PC-3 (cell line): Measurements from ENCODE around the gene LHX4. TPM values are rescaled to one million over a fixed set of nuclear protein-coding genes. Genes with fewer than 3 reads are reported as not detected.
A peak's percentile ranks its signal among the peaks of the same experiment; 100 is the strongest.

Experiments used
- ATAC-seq: fragments of 200-7000 bp; cut with Tn5 transposase; 2 replicates; pipeline ENCODE4 v1.9.1; 2020; ENCODE audit warnings: mild to moderate bottlenecking, moderate library complexity
- BruUV-seq: library from RNA; stranded (reverse); fragments of 400-500 nt; replicated peaks from 2 replicates; lab custom pipeline; 2021; lab: Mats Ljungman, UMichigan
- CTCF ChIA-PET: fragments of 300-600 bp; sonication (Branson Sonifier 250); formaldehyde crosslinking; loops from one replicate; lab custom pipeline; 2022; ENCODE audit warnings: antibody characterized with exemption; lab: Charles Lee
- POLR2A ChIA-PET: fragments of 300-600 bp; sonication (Branson Sonifier 250); formaldehyde crosslinking; loops from one replicate; lab custom pipeline; 2022; ENCODE audit warnings: antibody characterized with exemption; ENCODE audit not compliant: unreplicated experiment; lab: Charles Lee
- DNase-seq: peaks from one replicate; pipeline ENCODE4 v3.0.0-alpha.2; 2015
- H2AFZ ChIP-seq: fragments of 300-600 bp; sonication (generic); 2 replicates; pipeline ENCODE4 v1.6.0; 2016; ENCODE audit warnings: antibody characterized with exemption, low read length
- H3F3A ChIP-seq: fragments of 300-600 bp; sonication (generic); one replicate; pipeline ENCODE4 v1.6.0; 2017; ENCODE audit warnings: antibody characterized with exemption, low read length, control low read depth, mild to moderate bottlenecking; ENCODE audit not compliant: unreplicated experiment
- H3K27ac ChIP-seq: fragments of 300-600 bp; sonication (generic); 2 replicates; pipeline ENCODE4 v1.5.1; 2016; ENCODE audit warnings: mild to moderate bottlenecking, low read length
- H3K27me3 ChIP-seq: fragments of 300-600 bp; sonication (generic); 2 replicates; pipeline ENCODE4 v1.6.1; 2016; ENCODE audit warnings: low read length, mixed read lengths
- H3K36me3 ChIP-seq: fragments of 300-600 bp; sonication (generic); 2 replicates; pipeline ENCODE4 v1.6.1; 2016; ENCODE audit warnings: low read depth, mixed run types, low read length, mixed read lengths
- H3K4me1 ChIP-seq: fragments of 300-600 bp; sonication (generic); 2 replicates; pipeline ENCODE4 v1.5.1; 2016; ENCODE audit warnings: low read length; ENCODE audit not compliant: insufficient read depth
- H3K4me2 ChIP-seq: fragments of 300-600 bp; sonication (generic); 2 replicates; pipeline ENCODE4 v1.6.0; 2016; ENCODE audit warnings: low read length
- H3K4me3 ChIP-seq: fragments of 300-600 bp; sonication (generic); 2 replicates; pipeline ENCODE4 v1.5.1; 2016; ENCODE audit warnings: mild to moderate bottlenecking, low read length, mixed read lengths
- H3K79me2 ChIP-seq: fragments of 300-600 bp; sonication (generic); 2 replicates; pipeline ENCODE4 v1.6.1; 2017; ENCODE audit warnings: low read length, mixed read lengths
- H3K9ac ChIP-seq: fragments of 300-600 bp; sonication (generic); 2 replicates; pipeline ENCODE4 v1.6.0; 2016; ENCODE audit warnings: mild to moderate bottlenecking, low read length
- H3K9me2 ChIP-seq: fragments of 300-600 bp; sonication (generic); replicated peaks from 2 replicates; pipeline ENCODE4 v1.6.1; 2016; ENCODE audit warnings: mixed run types, low read length, mixed read lengths
- H3K9me3 ChIP-seq: fragments of 300-600 bp; sonication (generic); 2 replicates; pipeline ENCODE4 v1.6.1; 2016; ENCODE audit warnings: low read length, mixed read lengths
- H4K20me1 ChIP-seq: fragments of 300-600 bp; sonication (generic); 2 replicates; pipeline ENCODE4 v1.6.1; 2016; ENCODE audit warnings: low read length, mixed read lengths
- CTCF ChIP-seq: fragments of 300-600 bp; sonication (generic); conservative IDR thresholded peaks from 2 replicates; pipeline ENCODE4 v1.5.1; 2017; ENCODE audit warnings: antibody characterized with exemption, low read depth, mild to moderate bottlenecking, low read length
- EZH2 ChIP-seq: fragments of 300-600 bp; sonication (generic); IDR thresholded peaks from one replicate; pipeline ENCODE4 v1.6.1; 2017; ENCODE audit warnings: antibody characterized with exemption, mild to moderate bottlenecking, low read length; ENCODE audit not compliant: unreplicated experiment
- EZH2phosphoT487 ChIP-seq: fragments of 300-600 bp; sonication (generic); IDR thresholded peaks from 2 replicates; pipeline ENCODE4 v1.6.1; 2018; ENCODE audit warnings: mild to moderate bottlenecking, antibody characterized with exemption, low read length, borderline replicate concordance
- intact Hi-C: fragments of 100-400 bp; cut with micrococcal nuclease; formaldehyde crosslinking; loops from 2 replicates; pipeline ENCODE4 v1.9.0; 2023
- total RNA-seq: library from RNA; depleted of rRNA; stranded (reverse); fragments of >200 nt; gene quantifications from 2 replicates; pipeline ENCODE4 v1.2.3, GENCODE V29; 2014

The LHX4 gene
- total RNA-seq, 1 experiment from 2014 or later, result 0.04 TPM

DNA sequence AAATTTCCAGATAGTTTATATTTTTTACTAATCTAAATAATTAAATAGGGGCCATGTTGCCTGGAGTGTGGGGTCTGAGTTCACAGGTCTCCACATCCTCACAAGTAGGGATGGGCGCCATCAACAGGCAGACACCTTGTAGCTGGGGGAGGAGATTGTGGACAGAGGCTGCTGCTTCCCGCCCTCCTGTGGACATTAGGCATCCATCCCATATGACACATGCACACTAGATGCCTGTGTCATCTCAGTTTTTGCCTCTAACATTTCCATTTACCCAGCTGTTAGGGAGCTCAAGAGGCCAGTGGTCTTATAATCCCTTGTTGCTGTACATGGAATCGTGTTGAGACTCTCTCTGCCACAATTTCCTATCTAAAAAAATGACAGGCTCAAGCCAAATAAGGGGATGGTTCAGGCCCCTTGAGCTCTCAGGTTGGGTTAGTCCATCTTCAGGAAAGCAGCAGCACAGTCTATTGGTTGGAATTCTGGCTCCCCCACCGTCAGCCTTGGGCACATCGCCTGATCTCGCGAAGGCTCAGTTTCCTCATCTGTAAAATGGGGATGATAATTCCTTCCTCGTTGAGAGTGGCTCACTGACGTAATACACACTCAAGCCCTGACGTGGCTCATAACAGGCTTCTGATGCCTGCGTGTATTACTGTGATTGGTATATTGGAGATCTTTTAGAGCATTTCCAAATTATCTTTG, 13.6 kb downstream of the LHX4 start:
- H3K4me3 ChIP-seq, result no peak overlapping the region
- H3K9ac ChIP-seq, result no peak overlapping the region
- peaks cover 4% of the 10 kb centered on the region for H3F3A ChIP-seq
- H3K79me2 ChIP-seq, result no peaks in the 10 kb centered on the region
- H4K20me1 ChIP-seq, result no peaks in the 10 kb centered on the region
- ATAC-seq (no peak), DNase-seq (peak; percentile 13)
- no peaks in the 10 kb centered on the region for H3K9me3 ChIP-seq
- H3K27ac ChIP-seq, result no peak overlapping the region
- no peak overlapping the region for H2AFZ ChIP-seq
- H3K9me2 ChIP-seq, result no peaks in the 10 kb centered on the region
- POLR2A ChIA-PET, result interaction anchor here (0.5 kb wide), 1 partner anchor 349 kb away, joined by 3 read pairs; no protein-coding TSS in a partner anchor
- peaks cover 27% of the 10 kb centered on the region for H3K27me3 ChIP-seq
- CTCF ChIA-PET, result interaction anchor here (0.6 kb wide), 1 partner anchor 24 kb away, joined by 3 read pairs; no protein-coding TSS in a partner anchor
- H3K4me2 ChIP-seq, result no peak overlapping the region
- no peak for TF ChIP-seq EZH2
- TF ChIP-seq CTCF, result 0 out of 2 replicates have a peak, but pooled peaks have one; percentile 18
- peaks cover 13% of the 10 kb centered on the region for H3K4me1 ChIP-seq
- no TSS peak for BruUV-seq
- intact Hi-C loops, result no loop called here
- no peaks in the 10 kb centered on the region for H3K36me3 ChIP-seq

DNA sequence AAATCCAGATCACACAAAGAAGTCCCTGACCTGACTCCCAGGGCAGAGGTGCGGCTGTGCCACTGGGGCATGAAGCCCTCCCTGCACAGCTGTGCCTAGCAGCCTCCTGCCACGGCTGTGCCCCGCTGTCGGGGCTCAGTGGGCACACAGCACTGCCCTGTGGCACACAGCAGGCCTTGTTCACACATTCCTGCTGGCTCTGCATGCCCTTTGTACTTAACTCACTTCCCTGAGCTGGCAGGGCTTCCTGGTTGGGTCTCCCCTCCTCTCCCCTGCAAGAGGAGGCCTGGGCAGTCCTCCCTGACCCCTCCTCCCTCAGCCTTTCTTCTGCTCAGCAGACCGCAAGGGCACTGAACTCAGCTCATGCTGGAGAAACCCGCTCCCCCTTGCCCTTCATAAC, 14.8 kb downstream of the LHX4 start:
- DNase-seq (no peak), ATAC-seq (no peak)
- H3K4me1 ChIP-seq, result peaks cover 13% of the 10 kb centered on the region
- H3K9ac ChIP-seq, result no peak overlapping the region
- no peak overlapping the region for H3K4me2 ChIP-seq
- no peak for TF ChIP-seq EZH2phosphoT487
- no peak for TF ChIP-seq EZH2
- TF ChIP-seq CTCF, result no peak
- H3K4me3 ChIP-seq, result no peak overlapping the region
- ChIA-PET POLR2A (no interaction called here), CTCF (no interaction called here)
- H4K20me1 ChIP-seq, result no peaks in the 10 kb centered on the region
- H3K79me2 ChIP-seq, result no peaks in the 10 kb centered on the region
- no TSS peak for BruUV-seq
- H3K9me2 ChIP-seq, result no peaks in the 10 kb centered on the region
- no peaks in the 10 kb centered on the region for H3K9me3 ChIP-seq
- H3K36me3 ChIP-seq, result no peaks in the 10 kb centered on the region
- peaks cover 4% of the 10 kb centered on the region for H3F3A ChIP-seq
- no peak overlapping the region for H2AFZ ChIP-seq
- peaks cover 15% of the 10 kb centered on the region for H3K27me3 ChIP-seq
- intact Hi-C loops, result no loop called here
- H3K27ac ChIP-seq, result no peak overlapping the region

- DNase-seq (peak; percentile 69), ATAC-seq (peak; percentile 69)
- no peaks in the 10 kb centered on the region for H3K36me3 ChIP-seq
- H3F3A ChIP-seq, result peaks cover 4% of the 10 kb centered on the region
- H3K9me3 ChIP-seq, result no peaks in the 10 kb centered on the region
- intact Hi-C loops, result no loop called here
- TF ChIP-seq EZH2, result no peak
- TF ChIP-seq CTCF, result no peak
- no peak for TF ChIP-seq EZH2phosphoT487
- POLR2A ChIA-PET, result no interaction called here
- peak overlapping the region; percentile 75 for H3K9ac ChIP-seq
- BruUV-seq, result no TSS peak
- no peaks in the 10 kb centered on the region for H3K9me2 ChIP-seq
- H3K4me2 ChIP-seq, result peak overlapping the region; percentile 82
- H2AFZ ChIP-seq, result no peak overlapping the region
- no peaks in the 10 kb centered on the region for H3K79me2 ChIP-seq
- CTCF ChIA-PET, result no interaction called here
- peaks cover 13% of the 10 kb centered on the region for H3K4me1 ChIP-seq
- H4K20me1 ChIP-seq, result no peaks in the 10 kb centered on the region
- peak overlapping the region; percentile 98 for H3K27ac ChIP-seq
- H3K27me3 ChIP-seq, result no peaks in the 10 kb centered on the region
- peak overlapping the region; percentile 48 for H3K4me3 ChIP-seq
These were observed 16.5 kb downstream of the LHX4 start for GRCh38 chr1:180246579-180246978.
